GM21825 (cell line): ENCODE measurements around the gene HMX1.

Experiments
- ATAC-seq: cut with Tn5 transposase; IDR thresholded peaks from one replicate; pipeline ENCODE4 v1.9.1; 2021; ENCODE audit warnings: mild to moderate bottlenecking, moderate library complexity; ENCODE audit not compliant: unreplicated experiment

The HMX1 gene

GRCh38 chr4:8857766-8858700 is 13.6 kb downstream of the HMX1 start:
- ATAC-seq: no peak

GRCh38 chr4:8856835-8857621 is 14.6 kb downstream of the HMX1 start:
- ATAC-seq: no peak

DNA sequence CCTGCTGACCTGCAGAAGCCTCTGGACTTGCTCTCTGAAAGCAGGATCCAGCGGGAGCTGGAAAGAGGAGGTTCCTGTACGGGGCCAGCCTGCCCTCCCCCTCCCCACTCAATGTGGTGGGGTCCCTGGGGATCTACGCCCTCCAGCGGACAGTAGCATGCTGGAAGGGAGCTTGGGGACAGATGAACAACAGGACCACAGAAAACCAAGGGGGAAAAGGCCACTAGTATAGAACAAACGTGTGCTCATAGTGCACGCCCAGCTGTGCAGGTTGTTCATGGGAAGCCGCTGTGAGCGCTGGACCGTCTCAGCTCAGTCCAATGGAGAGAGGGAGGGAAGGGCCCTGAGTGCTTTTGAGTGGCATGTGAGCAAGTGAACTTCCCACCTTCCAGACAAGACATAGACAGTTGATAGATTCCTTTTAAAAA is 15.8 kb downstream of the HMX1 start:
- ATAC-seq: no peak

GRCh38 chr4:8854931-8855330 is 16.7 kb downstream of the HMX1 start:
- ATAC-seq: no peak

- no peak for ATAC-seq
These were observed 17.6 kb downstream of the HMX1 start for GRCh38 chr4:8854016-8854415.

DNA sequence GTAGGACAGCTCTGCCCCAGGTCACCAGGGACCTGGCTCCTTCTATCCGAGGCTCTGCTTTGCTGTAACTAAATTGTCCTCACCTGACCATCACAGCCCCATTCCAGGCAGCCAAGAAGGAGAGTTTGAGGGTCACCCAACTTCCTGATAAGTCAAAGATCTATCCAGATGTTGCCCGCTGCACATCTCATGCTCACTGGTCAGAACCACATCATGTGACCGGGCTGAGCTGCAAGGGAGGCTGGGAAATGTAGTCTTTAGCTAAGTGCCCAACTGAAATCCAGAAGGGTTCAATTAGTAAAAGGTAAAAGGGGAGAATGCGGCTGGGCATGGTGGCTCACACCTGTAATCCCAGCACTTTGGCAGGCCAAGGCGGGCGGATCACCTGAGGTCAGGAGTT is 18.4 kb downstream of the HMX1 start:
- no peak for ATAC-seq

- no peak for ATAC-seq
These were observed 19.4 kb downstream of the HMX1 start for GRCh38 chr4:8852118-8852704.

DNA sequence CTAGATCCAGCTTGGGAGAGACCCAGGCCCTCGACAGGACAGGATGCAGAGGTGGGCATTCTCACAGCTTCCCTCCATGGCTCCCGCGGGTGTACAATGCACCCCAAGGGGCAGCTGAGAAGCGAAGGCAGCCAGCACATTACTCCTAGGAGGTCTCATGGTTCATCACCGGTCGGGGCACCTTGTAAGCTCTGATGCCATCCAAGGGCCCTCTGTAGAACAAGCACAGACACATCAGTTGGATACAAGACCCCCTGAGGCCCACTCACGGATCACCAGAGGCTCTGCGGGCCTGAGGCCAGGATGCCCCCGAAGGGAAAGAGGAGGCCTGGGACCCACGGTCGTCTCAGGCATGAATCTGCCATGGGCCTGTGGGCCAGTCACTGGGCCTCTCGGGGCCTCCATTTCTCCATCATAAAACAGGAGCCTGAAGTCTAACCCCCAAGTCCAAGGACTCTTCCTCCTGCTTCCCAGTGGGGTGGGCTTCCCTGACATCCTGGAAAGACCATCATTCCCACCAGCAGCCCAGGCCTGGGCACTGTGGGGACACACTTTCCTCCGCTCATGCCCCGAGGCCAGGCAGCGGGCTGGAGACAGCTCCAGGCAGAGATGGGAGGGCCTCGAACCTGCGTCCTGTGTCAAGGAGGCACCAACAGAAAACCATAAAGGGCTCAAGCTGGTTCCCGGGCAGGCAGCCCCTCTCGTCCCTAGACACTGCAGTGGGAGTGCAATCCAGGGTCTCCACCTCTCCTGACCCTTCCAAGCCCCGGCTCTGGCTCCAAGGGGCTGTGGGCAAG is 20.1 kb downstream of the HMX1 start:
- no peak for ATAC-seq

DNA sequence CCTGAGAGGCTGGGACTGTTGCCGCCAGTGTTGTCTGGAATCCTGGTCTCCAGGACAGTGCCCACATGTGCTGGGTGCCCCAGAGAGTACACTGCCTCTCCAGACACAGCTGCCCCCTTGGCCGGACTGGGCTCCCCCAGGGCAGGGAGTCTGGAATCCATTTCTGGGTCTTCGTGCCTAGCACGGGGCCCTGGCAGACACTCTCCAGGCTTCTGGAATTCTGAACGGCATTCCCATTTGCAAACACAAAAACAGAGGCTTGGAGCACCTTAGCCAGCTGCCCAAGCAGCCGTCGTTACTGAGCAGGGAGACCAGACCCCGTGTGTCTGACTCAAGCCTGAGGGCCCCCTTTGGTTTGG is 20.8 kb downstream of the HMX1 start:
- ATAC-seq: no peak

DNA sequence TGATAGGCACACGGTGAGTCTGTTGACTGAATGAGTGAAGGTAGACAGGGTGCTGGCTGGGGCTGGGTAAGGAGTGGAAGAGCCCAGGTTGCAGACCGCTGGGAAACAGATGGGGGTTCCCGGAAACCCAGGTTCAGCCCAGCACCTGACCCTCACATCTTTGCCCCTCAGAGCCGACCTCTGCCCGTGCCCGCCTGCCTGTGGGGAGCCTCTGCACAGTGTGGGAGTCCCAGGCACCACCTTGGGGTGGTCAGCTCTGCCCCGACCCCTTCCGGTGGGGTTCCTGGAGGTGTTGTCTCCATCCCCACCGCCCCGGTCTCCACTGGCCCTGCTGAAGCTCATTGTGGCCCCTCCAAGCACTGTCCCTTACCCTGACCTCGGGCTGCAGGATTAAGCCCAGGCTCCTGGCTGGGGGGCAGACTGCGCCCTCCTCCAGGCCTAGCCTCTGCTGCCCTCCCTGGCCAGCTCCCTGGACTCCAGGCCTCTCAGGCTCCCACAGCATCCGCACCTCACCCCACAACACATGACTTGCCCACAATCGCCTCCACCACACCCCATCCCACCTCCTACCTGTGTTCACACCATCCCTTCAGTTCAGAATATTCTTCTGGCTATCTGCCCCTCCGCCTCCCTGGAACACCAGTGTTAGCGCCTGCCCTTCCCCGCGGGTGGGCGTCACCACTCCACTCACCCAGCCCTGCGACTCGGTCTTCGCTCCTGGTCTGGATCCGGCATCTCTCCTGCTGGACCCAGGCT is 21.4 kb downstream of the HMX1 start:
- ATAC-seq: no peak

DNA sequence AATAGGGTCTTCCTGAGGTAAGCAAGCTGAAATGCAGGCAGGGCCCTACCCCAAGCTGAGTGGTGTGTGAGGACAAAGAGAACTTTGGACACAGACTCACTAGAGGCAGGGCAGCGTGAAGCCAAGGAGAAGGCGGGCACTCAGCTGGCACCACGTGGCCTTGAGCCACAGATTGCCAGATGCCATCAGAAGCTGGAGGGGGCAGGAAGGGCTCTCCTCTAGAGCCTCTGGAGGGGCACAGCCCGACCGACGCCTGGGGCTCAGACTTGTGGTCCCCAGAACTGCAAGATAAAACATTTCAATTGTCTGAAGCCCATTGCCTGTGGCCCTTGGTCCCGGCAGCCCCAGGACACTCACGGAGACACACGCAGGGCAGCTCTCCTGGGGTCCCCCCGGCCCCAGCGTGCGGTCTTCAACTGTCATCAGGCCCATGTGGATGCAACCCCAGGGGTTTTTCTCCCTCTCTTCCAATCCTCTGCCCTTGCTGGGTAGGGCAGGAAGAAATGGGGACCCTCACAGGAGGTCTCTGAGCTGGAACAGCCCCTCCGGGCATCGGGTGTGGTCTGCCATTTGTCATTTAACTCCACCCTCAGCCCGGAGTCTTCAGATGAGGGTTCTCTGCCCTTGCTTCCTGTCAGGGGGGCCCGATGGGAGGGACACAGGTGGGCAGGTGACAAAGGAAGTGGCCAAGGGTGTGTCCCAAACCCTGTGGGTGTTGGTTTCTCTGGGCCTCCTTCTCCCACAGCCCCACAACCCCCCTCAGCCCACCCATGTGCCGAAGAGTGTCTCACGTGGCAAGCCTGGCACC is 22.2 kb downstream of the HMX1 start:
- ATAC-seq: no peak

DNA sequence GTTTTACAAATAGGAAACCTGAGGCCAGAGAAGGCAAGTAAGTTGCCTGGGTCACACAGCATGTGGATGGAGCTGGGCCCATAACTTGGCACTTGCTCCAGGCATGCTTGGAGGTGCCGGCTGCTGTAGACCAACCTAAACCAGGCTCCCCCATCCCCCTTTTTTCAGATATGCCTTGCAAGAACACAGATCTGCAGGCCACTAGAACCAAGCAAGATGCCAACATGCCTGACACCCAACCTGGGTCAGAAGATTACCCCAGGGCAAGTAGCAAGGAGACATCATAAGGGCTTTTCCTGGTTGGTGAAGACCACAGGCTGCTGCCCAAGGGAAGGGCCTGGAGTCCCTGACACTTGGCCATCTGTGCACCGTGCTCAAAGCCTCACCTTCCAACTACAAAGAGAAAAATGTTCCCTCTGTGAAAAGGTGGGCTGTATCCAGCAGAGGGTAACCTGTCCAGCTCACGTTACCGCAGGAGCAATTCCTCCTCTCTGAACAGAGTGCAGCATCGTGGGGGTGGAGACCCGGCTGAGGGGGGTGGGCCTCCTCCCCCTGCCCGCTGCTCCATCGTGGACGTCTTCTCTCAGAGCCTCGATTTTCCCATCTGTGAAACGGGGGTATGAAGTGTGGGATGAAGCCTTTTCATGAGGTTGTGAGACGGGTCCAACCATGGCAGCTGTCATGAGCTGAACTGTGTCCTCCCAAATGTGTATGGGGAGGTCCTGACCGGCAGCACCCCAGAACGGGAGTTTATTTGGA is 23.0 kb downstream of the HMX1 start:
- no peak for ATAC-seq

DNA sequence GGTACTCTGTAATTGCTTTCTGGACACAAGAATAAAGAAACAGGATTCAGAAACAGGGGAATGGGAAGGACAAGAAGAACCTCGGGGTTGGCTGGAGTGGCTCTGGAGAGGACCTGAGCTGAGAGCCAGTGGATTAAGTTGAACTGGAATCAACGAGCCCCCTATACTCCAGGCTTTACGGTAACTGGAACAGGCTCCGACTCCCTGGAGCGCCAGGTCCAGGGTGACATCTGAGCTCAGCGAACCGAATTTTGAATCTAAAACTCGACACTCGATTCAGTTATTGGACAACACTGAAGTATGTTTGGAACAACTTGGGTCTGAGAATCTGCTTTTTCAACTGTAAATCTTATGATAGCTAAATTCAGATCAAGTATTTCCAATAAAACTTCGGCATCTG is 23.9 kb downstream of the HMX1 start:
- no peak for ATAC-seq

- no peak for ATAC-seq
These were observed 24.3 kb downstream of the HMX1 start for GRCh38 chr4:8847331-8847730.

DNA sequence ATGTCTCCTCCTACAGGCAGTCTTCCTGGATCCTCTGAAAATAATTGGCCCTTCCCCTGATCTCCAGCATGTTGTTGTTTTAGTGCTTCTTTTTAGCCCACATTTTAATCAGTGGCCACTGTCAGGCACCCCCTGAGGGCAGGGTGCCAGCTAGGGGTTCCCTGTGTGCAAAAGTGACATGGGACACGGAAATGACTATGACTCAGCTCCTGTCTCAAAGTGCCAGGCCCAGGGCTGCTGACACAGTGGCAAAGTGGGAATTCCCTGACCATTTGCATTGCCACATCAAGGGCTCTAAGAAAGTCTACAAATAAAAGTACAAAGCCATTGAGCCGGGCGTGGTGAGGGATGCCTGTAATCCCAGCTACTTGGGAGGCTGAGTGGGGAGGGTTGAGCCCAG is 24.8 kb downstream of the HMX1 start:
- no peak for ATAC-seq

DNA sequence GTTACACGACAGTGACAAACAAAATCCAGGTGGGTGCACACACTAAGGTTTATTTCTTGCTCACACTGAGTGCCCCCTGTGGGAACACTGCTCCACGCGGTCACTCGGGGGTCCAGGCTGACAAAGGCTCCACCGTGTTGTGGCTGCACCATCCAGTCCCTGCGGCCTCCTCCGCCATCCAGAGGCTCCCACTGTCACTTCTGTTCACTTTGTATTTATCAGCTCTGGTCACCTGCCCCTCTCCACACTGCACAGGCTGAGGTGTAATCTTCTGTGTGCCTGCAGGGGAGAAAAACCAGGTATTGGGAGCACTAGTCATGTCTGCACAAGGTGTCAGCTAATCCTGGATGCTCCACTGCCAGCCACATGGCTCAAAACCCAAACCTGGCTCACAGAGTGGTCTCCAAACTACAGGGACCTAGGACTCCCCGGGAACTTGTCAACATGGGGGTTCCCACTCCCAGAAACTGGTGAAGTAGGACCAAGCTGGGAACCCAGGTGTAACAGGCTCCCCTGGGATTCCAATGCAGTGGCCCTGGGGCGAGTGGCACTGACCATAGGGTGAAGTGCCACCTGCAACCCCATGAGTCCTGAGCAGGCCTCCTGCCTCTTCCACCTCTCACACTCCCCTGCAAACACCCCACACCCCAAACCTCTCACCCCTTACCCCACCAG is 25.5 kb downstream of the HMX1 start:
- no peak for ATAC-seq

GRCh38 chr4:8844976-8845690 is 26.5 kb downstream of the HMX1 start:
- no peak for ATAC-seq
